HG03442 (cell line): ENCODE results near the gene GLOD4.
"Not testable (repeated sequence)": the region's sequence is repeated elsewhere in the genome, so short reads cannot be mapped to it uniquely, and the experiment has no call there.

Experiments used
- ATAC-seq: cut with Tn5 transposase; IDR thresholded peaks from one replicate; pipeline ENCODE4 v1.9.1; 2021; ENCODE audit warnings: mild to moderate bottlenecking, moderate library complexity; ENCODE audit not compliant: unreplicated experiment

The GLOD4 gene

GRCh38 chr17:802901-803881 is 21.1 kb upstream of the GLOD4 start:
- ATAC-seq = no peak

- ATAC-seq = no peak
Observed at GRCh38 chr17:802481-802880, 20.4 kb upstream of the GLOD4 start.

- no peak for ATAC-seq
Observed at GRCh38 chr17:801660-802059, 19.6 kb upstream of the GLOD4 start.

- no peak for ATAC-seq
Observed at GRCh38 chr17:800446-801242, 18.6 kb upstream of the GLOD4 start.

GRCh38 chr17:799261-799660 is 17.2 kb upstream of the GLOD4 start:
- no peak for ATAC-seq

- no peak for ATAC-seq
Observed at GRCh38 chr17:798246-798645, 16.2 kb upstream of the GLOD4 start.

- ATAC-seq = no peak
Observed at GRCh38 chr17:797236-797840, 15.3 kb upstream of the GLOD4 start.

GRCh38 chr17:796609-797008 is 14.5 kb upstream of the GLOD4 start:
- ATAC-seq = no peak

GRCh38 chr17:795721-796120 is 13.6 kb upstream of the GLOD4 start:
- ATAC-seq = no peak

- no peak for ATAC-seq
Observed at GRCh38 chr17:795276-795675, 13.2 kb upstream of the GLOD4 start.

- no peak for ATAC-seq
Observed at GRCh38 chr17:794876-795275, 12.8 kb upstream of the GLOD4 start.

- ATAC-seq = no peak
Observed at GRCh38 chr17:792277-792676, 10.2 kb upstream of the GLOD4 start.

GRCh38 chr17:791829-792228 is 9.7 kb upstream of the GLOD4 start:
- no peak for ATAC-seq

GRCh38 chr17:790874-791247 is 8.8 kb upstream of the GLOD4 start:
- ATAC-seq = not testable (repeated sequence)

GRCh38 chr17:789931-790873 is 8.1 kb upstream of the GLOD4 start:
- not testable (repeated sequence) for ATAC-seq

GRCh38 chr17:789160-789840 is 7.2 kb upstream of the GLOD4 start:
- no peak for ATAC-seq

GRCh38 chr17:788551-788950 is 6.5 kb upstream of the GLOD4 start:
- no peak for ATAC-seq

- no peak for ATAC-seq
Observed at GRCh38 chr17:787641-788221, 5.7 kb upstream of the GLOD4 start.

GRCh38 chr17:785901-786300 is 3.8 kb upstream of the GLOD4 start:
- not testable (repeated sequence) for ATAC-seq
